ENCODE data around the gene PHAF1.

DNA sequence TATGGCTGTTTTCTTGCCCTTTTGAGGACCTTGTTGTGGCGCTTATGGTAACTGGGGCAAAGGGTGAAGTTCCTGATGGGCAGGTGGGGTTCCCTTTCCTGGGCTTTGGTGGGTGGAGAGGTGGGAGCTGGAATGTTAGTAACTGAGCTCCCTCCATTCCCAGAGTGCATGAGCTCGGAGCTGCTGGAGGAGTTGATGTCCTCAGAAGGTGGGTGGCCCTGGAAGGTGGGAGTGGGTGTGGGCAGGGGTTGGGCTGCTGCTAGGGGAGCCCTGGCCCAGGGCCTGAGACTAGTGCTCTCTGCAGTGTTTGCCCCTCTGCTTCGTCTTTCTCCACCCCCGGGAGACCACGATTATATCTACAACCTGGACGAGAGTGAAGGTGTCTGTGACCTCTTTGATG, 88.0 kb downstream of the PHAF1 start:
- no peak for TF ChIP-seq EZH2 (IDR thresholded peaks at IDR 0.05; ENCODE audit: borderline replicate concordance, low read length)
- TF ChIP-seq, protein P1, sequence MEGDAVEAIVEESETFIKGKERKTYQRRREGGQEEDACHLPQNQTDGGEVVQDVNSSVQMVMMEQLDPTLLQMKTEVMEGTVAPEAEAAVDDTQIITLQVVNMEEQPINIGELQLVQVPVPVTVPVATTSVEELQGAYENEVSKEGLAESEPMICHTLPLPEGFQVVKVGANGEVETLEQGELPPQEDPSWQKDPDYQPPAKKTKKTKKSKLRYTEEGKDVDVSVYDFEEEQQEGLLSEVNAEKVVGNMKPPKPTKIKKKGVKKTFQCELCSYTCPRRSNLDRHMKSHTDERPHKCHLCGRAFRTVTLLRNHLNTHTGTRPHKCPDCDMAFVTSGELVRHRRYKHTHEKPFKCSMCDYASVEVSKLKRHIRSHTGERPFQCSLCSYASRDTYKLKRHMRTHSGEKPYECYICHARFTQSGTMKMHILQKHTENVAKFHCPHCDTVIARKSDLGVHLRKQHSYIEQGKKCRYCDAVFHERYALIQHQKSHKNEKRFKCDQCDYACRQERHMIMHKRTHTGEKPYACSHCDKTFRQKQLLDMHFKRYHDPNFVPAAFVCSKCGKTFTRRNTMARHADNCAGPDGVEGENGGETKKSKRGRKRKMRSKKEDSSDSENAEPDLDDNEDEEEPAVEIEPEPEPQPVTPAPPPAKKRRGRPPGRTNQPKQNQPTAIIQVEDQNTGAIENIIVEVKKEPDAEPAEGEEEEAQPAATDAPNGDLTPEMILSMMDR (IDR thresholded peaks at IDR 0.05; ENCODE audit: low read length) = no peak
